Measurements from ENCODE around the gene TAF5L. TPM values are rescaled to one million over a fixed set of nuclear protein-coding genes. Genes with fewer than 3 reads are reported as not detected.

TAF5L gene
- total RNA-seq, 1 donor from 2014 or later = 21.7 TPM

DNA sequence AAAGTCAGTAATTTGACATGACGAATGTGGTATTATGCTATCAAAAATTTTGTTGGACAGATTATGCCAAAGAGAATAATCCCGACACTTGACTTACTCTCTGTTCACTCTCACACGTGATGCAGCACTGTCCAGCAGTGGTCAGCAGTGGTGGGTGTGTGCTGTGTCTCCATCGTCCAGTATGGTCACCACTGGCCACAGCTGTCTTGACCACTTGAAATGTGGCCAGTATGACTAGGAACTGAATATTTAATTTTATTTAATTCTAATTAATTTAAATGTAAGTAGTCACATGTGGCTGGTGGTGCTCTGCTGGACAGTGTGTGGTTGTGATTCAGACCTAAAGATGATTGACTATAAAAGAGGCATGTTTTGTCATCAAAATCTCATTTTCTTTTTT, 24.1 kb upstream of the TAF5L start:
- no peak overlapping the region for H3K4me3 ChIP-seq
- H3K36me3 ChIP-seq = peaks cover 87% of the 10 kb centered on the region
- no peaks in the 10 kb centered on the region for H3K27me3 ChIP-seq (ENCODE audit: low read depth)
- ATAC-seq = peak in 1 of 2 donors; percentile 39
- H3K4me1 ChIP-seq = no peaks in the 10 kb centered on the region
- H3K9me3 ChIP-seq = no peaks in the 10 kb centered on the region
- H3K27ac ChIP-seq = no peak overlapping the region
- no peak for TF ChIP-seq CTCF (IDR thresholded peaks at IDR 0.05)
- intact Hi-C loops (cut with DNase I) = no loop called here
- no peak for DNase-seq

DNA sequence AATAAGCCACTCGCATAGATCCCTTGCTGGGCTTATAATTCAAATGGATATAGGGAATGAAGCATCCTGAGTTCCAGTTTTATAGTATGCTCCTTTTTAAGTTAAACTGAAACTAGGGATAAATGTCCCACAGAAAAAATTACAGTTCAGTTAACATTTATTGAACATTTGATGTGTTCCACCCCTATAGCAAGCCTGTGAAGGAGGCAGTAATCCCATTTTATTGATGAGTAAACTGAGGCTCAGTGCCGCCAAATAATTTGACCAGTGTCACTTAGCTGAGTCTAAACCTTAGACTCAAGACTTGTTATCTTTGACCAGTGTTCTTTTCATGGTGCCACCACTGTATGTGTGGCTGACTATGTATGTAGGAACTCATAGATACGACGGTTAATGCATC, 22.5 kb upstream of the TAF5L start:
- no peak overlapping the region for H3K4me3 ChIP-seq
- no peak for TF ChIP-seq CTCF (IDR thresholded peaks at IDR 0.05)
- ATAC-seq (no peak), DNase-seq (no peak)
- no peak overlapping the region for H3K27ac ChIP-seq
- H3K36me3 ChIP-seq = peaks cover 90% of the 10 kb centered on the region
- intact Hi-C loops (cut with DNase I) = no loop called here
- no peaks in the 10 kb centered on the region for H3K9me3 ChIP-seq
- no peaks in the 10 kb centered on the region for H3K27me3 ChIP-seq (ENCODE audit: low read depth)
- peaks cover 4% of the 10 kb centered on the region for H3K4me1 ChIP-seq

- DNase-seq = no peak
- Histone ChIP-seq H3K27ac (no peak overlapping the region), H3K4me3 (no peak overlapping the region), H3K36me3 (peaks cover 72% of the 10 kb centered on the region), H3K4me1 (peaks cover 4% of the 10 kb centered on the region), H3K9me3 (no peaks in the 10 kb centered on the region), H3K27me3 (ENCODE audit: low read depth) (no peaks in the 10 kb centered on the region)
- no peak for ATAC-seq
- intact Hi-C loops (cut with DNase I) = no loop called here
- no peak for TF ChIP-seq CTCF (IDR thresholded peaks at IDR 0.05)
Observed at GRCh38 chr1:229645324-229645993, 19.5 kb upstream of the TAF5L start.

DNA sequence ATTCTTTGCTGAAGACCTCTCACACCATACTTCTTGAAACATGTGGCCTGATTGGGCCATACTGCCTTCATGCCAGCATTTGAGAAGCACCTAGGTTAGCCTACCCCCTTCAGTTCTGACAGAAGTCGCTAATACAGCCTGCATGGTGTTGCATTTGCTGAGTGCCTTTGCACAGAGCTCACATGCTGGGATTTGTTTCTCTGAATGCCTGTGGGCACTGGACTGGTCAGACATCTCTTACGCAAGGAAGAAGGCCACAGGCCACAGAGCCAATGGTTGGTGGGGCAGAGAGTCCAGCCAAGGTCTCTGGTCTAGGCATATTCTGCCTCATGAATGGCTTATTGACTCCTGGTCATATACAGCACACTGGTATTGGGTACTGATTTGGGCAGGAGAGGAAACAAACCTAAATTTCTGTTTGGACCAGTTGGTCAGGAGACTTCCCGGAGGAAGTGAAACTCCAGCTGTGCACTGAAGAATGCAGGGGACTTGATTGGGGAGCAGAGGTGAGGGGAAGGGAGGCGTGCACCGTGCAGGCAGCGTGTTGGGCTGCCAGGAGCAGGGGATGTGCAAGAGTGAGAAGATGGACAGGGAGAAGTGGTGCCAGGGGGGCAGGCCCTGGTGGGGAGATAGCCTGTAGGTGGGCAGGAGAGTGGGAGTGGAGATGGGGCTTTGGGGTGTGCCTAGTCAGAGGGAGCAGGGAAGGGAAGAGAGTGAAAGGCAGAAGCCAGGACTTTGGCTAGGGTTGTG, 18.2 kb upstream of the TAF5L start:
- no peaks in the 10 kb centered on the region for H3K9me3 ChIP-seq
- no peak for TF ChIP-seq CTCF (IDR thresholded peaks at IDR 0.05)
- H3K36me3 ChIP-seq = peaks cover 67% of the 10 kb centered on the region
- no peak overlapping the region for H3K27ac ChIP-seq
- ATAC-seq (peak; percentile 49 to 64), DNase-seq (peak; percentile 61)
- H3K27me3 ChIP-seq (ENCODE audit: low read depth) = no peaks in the 10 kb centered on the region
- H3K4me1 ChIP-seq = peaks cover 4% of the 10 kb centered on the region
- H3K4me3 ChIP-seq = no peak overlapping the region
- intact Hi-C loops (cut with DNase I) = no loop called here

GRCh38 chr1:229642970-229643369, 17.0 kb upstream of the TAF5L start:
- Histone ChIP-seq H3K36me3 (peaks cover 64% of the 10 kb centered on the region), H3K4me1 (peaks cover 4% of the 10 kb centered on the region), H3K27me3 (ENCODE audit: low read depth) (no peaks in the 10 kb centered on the region), H3K4me3 (no peak overlapping the region), H3K27ac (no peak overlapping the region), H3K9me3 (no peaks in the 10 kb centered on the region)
- intact Hi-C loops (cut with DNase I) = no loop called here
- no peak for TF ChIP-seq CTCF (IDR thresholded peaks at IDR 0.05)
- ATAC-seq = no peak
- DNase-seq = no peak
